Measurements from ENCODE around the gene PTX3.

Gene PTX3

GRCh38 chr3:157475921-157476414 lies 39.3 kb downstream of the PTX3 start:
- no peak for DNase-seq (ENCODE audit: low spot score)

- no peak for DNase-seq (ENCODE audit: low spot score)
Measured at GRCh38 chr3:157477441-157477840, 40.8 kb downstream of the PTX3 start.

- no peak for DNase-seq (ENCODE audit: low spot score)
Measured at GRCh38 chr3:157479464-157480243, 43.0 kb downstream of the PTX3 start.

GRCh38 chr3:157487339-157487738 lies 50.7 kb downstream of the PTX3 start:
- no peak for DNase-seq (ENCODE audit: low spot score)

GRCh38 chr3:157488144-157488543 lies 51.5 kb downstream of the PTX3 start:
- DNase-seq (ENCODE audit: low spot score) = no peak

GRCh38 chr3:157491136-157491535 lies 54.5 kb downstream of the PTX3 start:
- DNase-seq (ENCODE audit: low spot score) = no peak
